Measurements from ENCODE around the gene NT5DC3. TPM values are rescaled to one million over a fixed set of nuclear protein-coding genes. Genes with fewer than 3 reads are reported as not detected.

The NT5DC3 gene
- total and polyA plus RNA-seq, 2 experiments from 2014 or later = 2.8 to 6.3 TPM

GRCh38 chr12:103782399-103782798 lies 58.6 kb downstream of the NT5DC3 start:
- Histone ChIP-seq H3K9me2 (replicated peaks; ENCODE audit: insufficient read depth) (no peaks in the 10 kb centered on the region), H3K4me3 (no peak overlapping the region), H2AFZ (no peak overlapping the region), H3K27me3 (no peaks in the 10 kb centered on the region), H3K36me3 (replicated peaks; ENCODE audit: insufficient read depth, low read depth) (no peaks in the 10 kb centered on the region), H4K20me1 (ENCODE audit: insufficient read depth, poor library complexity, severe bottlenecking) (no peaks in the 10 kb centered on the region), H3K27ac (no peak overlapping the region), H3K4me1 (ENCODE audit: insufficient read depth) (peaks cover 8% of the 10 kb centered on the region), H3K79me2 (no peaks in the 10 kb centered on the region), H3K9me3 (ENCODE audit: low read depth) (no peaks in the 10 kb centered on the region), H3K4me2 (no peak overlapping the region)
- TF ChIP-seq CTCF (IDR thresholded peaks at IDR 0.05; ENCODE audit: poor library complexity) = no peak
- WGBS (ENCODE audit: low lambda C conversion rate, missing lambda C conversion rate) = 95% methylated on average over 3 of the region's 3 CpGs
- DNase-seq (ENCODE audit: low spot score) = no peak

DNA sequence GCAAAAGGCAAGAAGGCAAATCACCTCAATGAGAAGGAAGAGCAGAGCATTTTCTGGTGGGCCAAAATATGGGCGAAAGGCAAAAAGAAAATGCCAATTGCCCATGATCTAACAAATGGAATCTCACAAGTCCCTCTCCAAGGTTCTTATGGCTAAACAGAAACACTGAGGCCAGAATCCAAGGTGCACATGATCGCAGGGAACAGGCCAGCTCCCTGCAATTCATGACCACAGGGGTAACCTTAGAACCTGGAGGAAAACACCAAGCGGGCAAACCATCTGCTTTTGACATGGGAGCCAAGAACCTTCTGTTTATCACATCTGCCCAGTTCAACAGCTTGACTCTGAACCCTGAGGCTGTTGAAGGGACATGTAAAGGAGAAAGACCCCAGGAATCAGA lies 60.0 kb downstream of the NT5DC3 start:
- no peak for DNase-seq (ENCODE audit: low spot score)
- TF ChIP-seq CTCF (IDR thresholded peaks at IDR 0.05; ENCODE audit: poor library complexity) (no peak), EZH2 (IDR thresholded peaks at IDR 0.05; ENCODE audit: borderline replicate concordance) (no peak), EZH2phosphoT487 (IDR thresholded peaks at IDR 0.05; ENCODE audit: low read depth, severe bottlenecking, unreplicated experiment) (no peak)
- WGBS (ENCODE audit: low lambda C conversion rate, missing lambda C conversion rate) = 100% methylated on average over 3 of the region's 3 CpGs

GRCh38 chr12:103780093-103780440 lies 61.0 kb downstream of the NT5DC3 start:
- TF ChIP-seq CTCF (IDR thresholded peaks at IDR 0.05; ENCODE audit: poor library complexity) = no peak
- TF ChIP-seq EZH2 (IDR thresholded peaks at IDR 0.05; ENCODE audit: borderline replicate concordance) = no peak
- no peak for TF ChIP-seq EZH2phosphoT487 (IDR thresholded peaks at IDR 0.05; ENCODE audit: low read depth, severe bottlenecking, unreplicated experiment)
- H3K9me2 ChIP-seq (replicated peaks; ENCODE audit: insufficient read depth) = no peaks in the 10 kb centered on the region
- H2AFZ ChIP-seq = no peak overlapping the region
- H3K27ac ChIP-seq = no peak overlapping the region
- 98% methylated on average over 4 of the region's 4 CpGs for WGBS (ENCODE audit: low lambda C conversion rate, missing lambda C conversion rate)
- H4K20me1 ChIP-seq (ENCODE audit: insufficient read depth, poor library complexity, severe bottlenecking) = no peaks in the 10 kb centered on the region
- DNase-seq (ENCODE audit: low spot score) = no peak
- no peak overlapping the region for H3K4me3 ChIP-seq
- no peaks in the 10 kb centered on the region for H3K36me3 ChIP-seq (replicated peaks; ENCODE audit: insufficient read depth, low read depth)
- no peak overlapping the region for H3K4me2 ChIP-seq
- H3K4me1 ChIP-seq (ENCODE audit: insufficient read depth) = peaks cover 5% of the 10 kb centered on the region
- H3K79me2 ChIP-seq = no peaks in the 10 kb centered on the region
- no peaks in the 10 kb centered on the region for H3K9me3 ChIP-seq (ENCODE audit: low read depth)
- H3K27me3 ChIP-seq = no peaks in the 10 kb centered on the region

More for the DNA sequence above, 60.0 kb downstream of the NT5DC3 start:
- H3K4me1 ChIP-seq (ENCODE audit: insufficient read depth) = peaks cover 8% of the 10 kb centered on the region
- H3K9me3 ChIP-seq (ENCODE audit: low read depth) = no peaks in the 10 kb centered on the region
- H3K79me2 ChIP-seq = no peaks in the 10 kb centered on the region
- no peak overlapping the region for H2AFZ ChIP-seq
- H3K27ac ChIP-seq = no peak overlapping the region
- no peaks in the 10 kb centered on the region for H3K27me3 ChIP-seq
- no peak overlapping the region for H3K4me3 ChIP-seq
- H4K20me1 ChIP-seq (ENCODE audit: insufficient read depth, poor library complexity, severe bottlenecking) = no peaks in the 10 kb centered on the region
- H3K36me3 ChIP-seq (replicated peaks; ENCODE audit: insufficient read depth, low read depth) = no peaks in the 10 kb centered on the region
- no peak overlapping the region for H3K4me2 ChIP-seq
- no peaks in the 10 kb centered on the region for H3K9me2 ChIP-seq (replicated peaks; ENCODE audit: insufficient read depth)

All from hepatocyte (in vitro differentiated cells).